ENCODE measurements around the gene NTM. TPM values are rescaled to one million over a fixed set of nuclear protein-coding genes. Genes with fewer than 3 reads are reported as not detected.

Gene NTM
- total and polyA plus RNA-seq, 2 donors (not counting 1 experiment from before 2014, with no cell fraction given) = 12.3 to 28.6 TPM

- no peak overlapping the region for H3K4me3 ChIP-seq (replicated peaks in 1 of 4; ENCODE audit: control extremely low read depth in 1 of 4, insufficient read depth in 1 of 4, low read depth in 3 of 4, low read length in 4 of 4)
- peak; percentile 35 to 38 for DNase-seq (ENCODE audit: low read depth in 2 of 2)
- H2AFZ ChIP-seq (ENCODE audit: low read length) = no peak overlapping the region
- no peak overlapping the region for H3K9ac ChIP-seq (ENCODE audit: insufficient read depth, low read length)
- no peaks in the 10 kb centered on the region for H3K4me1 ChIP-seq (ENCODE audit: control insufficient read depth, extremely low read depth, insufficient read depth, low read length)
- H3K36me3 ChIP-seq (ENCODE audit: control insufficient read depth, insufficient read depth, low read length) = no peaks in the 10 kb centered on the region
- H4K20me1 ChIP-seq (ENCODE audit: control insufficient read depth, extremely low read depth, insufficient read depth, low read length) = no peaks in the 10 kb centered on the region
- no peak overlapping the region for H3K4me2 ChIP-seq (ENCODE audit: extremely low read depth, insufficient read depth, low read length)
- H3K27me3 ChIP-seq (ENCODE audit: control insufficient read depth, insufficient read depth, low read length) = no peaks in the 10 kb centered on the region
- no peaks in the 10 kb centered on the region for H3K9me3 ChIP-seq (ENCODE audit: control insufficient read depth, insufficient read depth, low read depth, low read length)
- no peaks in the 10 kb centered on the region for H3K79me2 ChIP-seq (ENCODE audit: control insufficient read depth, insufficient read depth, low read length)
- TF ChIP-seq EZH2 (IDR thresholded peaks at IDR 0.05; ENCODE audit: low read length, missing control alignments) (no peak), CTCF (conservative IDR thresholded peaks at IDR 0.05 in 1 of 2, IDR thresholded peaks at IDR 0.05 in 1 of 2; ENCODE audit: low read depth in 1 of 2, low read length in 2 of 2) (peak; percentile 55 to 70)
- H3K27ac ChIP-seq (ENCODE audit: insufficient read depth, low read length) = no peak overlapping the region
These were observed 942.3 kb downstream of the NTM start for GRCh38 chr11:132312701-132313111.

GRCh38 chr11:132314911-132315455 is 944.6 kb downstream of the NTM start:
- TF ChIP-seq CTCF (conservative IDR thresholded peaks at IDR 0.05 in 1 of 2, IDR thresholded peaks at IDR 0.05 in 1 of 2; ENCODE audit: low read depth in 1 of 2, low read length in 2 of 2) (no peak), EZH2 (IDR thresholded peaks at IDR 0.05; ENCODE audit: low read length, missing control alignments) (no peak)

GRCh38 chr11:132315696-132316095 is 945.3 kb downstream of the NTM start:
- no peak overlapping the region for H3K4me2 ChIP-seq (ENCODE audit: extremely low read depth, insufficient read depth, low read length)
- H3K27me3 ChIP-seq (ENCODE audit: control insufficient read depth, insufficient read depth, low read length) = no peaks in the 10 kb centered on the region
- H3K79me2 ChIP-seq (ENCODE audit: control insufficient read depth, insufficient read depth, low read length) = no peaks in the 10 kb centered on the region
- H3K4me3 ChIP-seq (replicated peaks in 1 of 4; ENCODE audit: control extremely low read depth in 1 of 4, insufficient read depth in 1 of 4, low read depth in 3 of 4, low read length in 4 of 4) = no peak overlapping the region
- no peak for DNase-seq (ENCODE audit: low read depth in 2 of 2)
- H3K27ac ChIP-seq (ENCODE audit: insufficient read depth, low read length) = no peak overlapping the region
- no peaks in the 10 kb centered on the region for H4K20me1 ChIP-seq (ENCODE audit: control insufficient read depth, extremely low read depth, insufficient read depth, low read length)
- H3K9me3 ChIP-seq (ENCODE audit: control insufficient read depth, insufficient read depth, low read depth, low read length) = no peaks in the 10 kb centered on the region
- no peak for TF ChIP-seq CTCF (conservative IDR thresholded peaks at IDR 0.05 in 1 of 2, IDR thresholded peaks at IDR 0.05 in 1 of 2; ENCODE audit: low read depth in 1 of 2, low read length in 2 of 2)
- no peak for TF ChIP-seq EZH2 (IDR thresholded peaks at IDR 0.05; ENCODE audit: low read length, missing control alignments)
- no peak overlapping the region for H2AFZ ChIP-seq (ENCODE audit: low read length)
- H3K9ac ChIP-seq (ENCODE audit: insufficient read depth, low read length) = no peak overlapping the region
- H3K4me1 ChIP-seq (ENCODE audit: control insufficient read depth, extremely low read depth, insufficient read depth, low read length) = no peaks in the 10 kb centered on the region
- H3K36me3 ChIP-seq (ENCODE audit: control insufficient read depth, insufficient read depth, low read length) = no peaks in the 10 kb centered on the region

More at GRCh38 chr11:132314911-132315455, 944.6 kb downstream of the NTM start:
- H3K79me2 ChIP-seq (ENCODE audit: control insufficient read depth, insufficient read depth, low read length) = no peaks in the 10 kb centered on the region
- no peak overlapping the region for H3K9ac ChIP-seq (ENCODE audit: insufficient read depth, low read length)
- no peaks in the 10 kb centered on the region for H3K4me1 ChIP-seq (ENCODE audit: control insufficient read depth, extremely low read depth, insufficient read depth, low read length)
- no peak for DNase-seq (ENCODE audit: low read depth in 2 of 2)
- H2AFZ ChIP-seq (ENCODE audit: low read length) = no peak overlapping the region
- no peak overlapping the region for H3K4me2 ChIP-seq (ENCODE audit: extremely low read depth, insufficient read depth, low read length)
- H3K4me3 ChIP-seq (replicated peaks in 1 of 4; ENCODE audit: control extremely low read depth in 1 of 4, insufficient read depth in 1 of 4, low read depth in 3 of 4, low read length in 4 of 4) = no peak overlapping the region
- no peaks in the 10 kb centered on the region for H3K36me3 ChIP-seq (ENCODE audit: control insufficient read depth, insufficient read depth, low read length)
- H3K9me3 ChIP-seq (ENCODE audit: control insufficient read depth, insufficient read depth, low read depth, low read length) = no peaks in the 10 kb centered on the region
- no peaks in the 10 kb centered on the region for H4K20me1 ChIP-seq (ENCODE audit: control insufficient read depth, extremely low read depth, insufficient read depth, low read length)
- no peak overlapping the region for H3K27ac ChIP-seq (ENCODE audit: insufficient read depth, low read length)
- no peaks in the 10 kb centered on the region for H3K27me3 ChIP-seq (ENCODE audit: control insufficient read depth, insufficient read depth, low read length)
